ENCODE measurements around the gene GOLGB1.
"Not testable (repeated sequence)": the region's sequence is repeated elsewhere in the genome, so short reads cannot be mapped to it uniquely, and the experiment has no call there.

GRCh38 chr3:121688747-121689146, 60.8 kb downstream of the GOLGB1 start:
- not testable (repeated sequence) for TF ChIP-seq CTCF (IDR thresholded peaks at IDR 0.05; ENCODE audit: low read length); EZH2phosphoT487 (IDR thresholded peaks at IDR 0.05; ENCODE audit: low read length); EZH2 (optimal IDR thresholded peaks at IDR 0.05; ENCODE audit: low read depth, low read length)

All from MM.1S (cell line).